Activated naive CD8-positive, alpha-beta T cell treated with anti-CD3 and anti-CD28 coated beads, Interleukin-2, amount 10 ng/mL, durations not matched to agents 7 days and 5 days (primary cell): ENCODE data around the gene LGR4. TPM values are rescaled to one million over a fixed set of nuclear protein-coding genes. Genes with fewer than 3 reads are reported as not detected.

Experiments
- ATAC-seq: fragments of 150-1000 bp; cut with Tn5 transposase; one replicate; pipeline ENCODE4 v1.10.0; 2021; ENCODE audit warnings: low read depth, moderate library complexity
- POLR2A ChIA-PET: fragments of 350-600 bp; sonication (Branson Sonifier 250); formaldehyde crosslinking; loops from one replicate; lab custom pipeline; 2021; ENCODE audit warnings: antibody characterized with exemption; lab: Charles Lee
- DNase-seq: peaks from one replicate; pipeline ENCODE4 v3.0.0; 2021
- H3K27ac Mint-ChIP-seq: one replicate; pipeline ENCODE4 v1.8.0; 2022; ENCODE audit warnings: mild to moderate bottlenecking, mixed read lengths
- H3K27me3 Mint-ChIP-seq: one replicate; pipeline ENCODE4 v1.8.0; 2022; ENCODE audit warnings: mild to moderate bottlenecking, moderate library complexity, mixed read lengths
- H3K36me3 Mint-ChIP-seq: one replicate; pipeline ENCODE4 v1.8.0; 2021; ENCODE audit warnings: mild to moderate bottlenecking, mixed read lengths
- H3K4me1 Mint-ChIP-seq: one replicate; pipeline ENCODE4 v1.8.0; 2021; ENCODE audit warnings: mixed read lengths
- H3K4me3 Mint-ChIP-seq: one replicate; pipeline ENCODE4 v1.8.0; 2022; ENCODE audit warnings: mild to moderate bottlenecking, moderate library complexity, mixed read lengths
- H3K9me3 Mint-ChIP-seq: one replicate; pipeline ENCODE4 v1.8.0; 2021; ENCODE audit warnings: mixed read lengths
- total RNA-seq, 2 experiments: library from RNA; stranded (reverse); gene quantifications; one replicate each; pipeline ENCODE4 v1.2.3, GENCODE V29; 2021

LGR4 gene
- total RNA-seq, 2 experiments from 2014 or later = 0.11 to 0.22 TPM

- no peak overlapping the region for H3K27ac Mint-ChIP-seq
- H3K4me1 Mint-ChIP-seq = peaks cover 19% of the 10 kb centered on the region
- no peak overlapping the region for H3K4me3 Mint-ChIP-seq
- no peaks in the 10 kb centered on the region for H3K9me3 Mint-ChIP-seq
- POLR2A ChIA-PET = no interaction called here
- DNase-seq = no peak
- no peaks in the 10 kb centered on the region for H3K27me3 Mint-ChIP-seq
- ATAC-seq = no peak
- H3K36me3 Mint-ChIP-seq = peaks cover 13% of the 10 kb centered on the region
These were observed 28.5 kb upstream of the LGR4 start for GRCh38 chr11:27501100-27501499.

GRCh38 chr11:27497911-27498310 lies 25.3 kb upstream of the LGR4 start:
- ATAC-seq (no peak), DNase-seq (no peak)
- H3K27me3 Mint-ChIP-seq = no peaks in the 10 kb centered on the region
- H3K27ac Mint-ChIP-seq = no peak overlapping the region
- no peak overlapping the region for H3K4me3 Mint-ChIP-seq
- no peaks in the 10 kb centered on the region for H3K9me3 Mint-ChIP-seq
- peaks cover 10% of the 10 kb centered on the region for H3K4me1 Mint-ChIP-seq
- POLR2A ChIA-PET = no interaction called here
- H3K36me3 Mint-ChIP-seq = peaks cover 8% of the 10 kb centered on the region

- ATAC-seq = no peak
- Mint-ChIP-seq H3K36me3 (peaks cover 6% of the 10 kb centered on the region), H3K27ac (no peak overlapping the region), H3K9me3 (no peaks in the 10 kb centered on the region), H3K4me1 (peaks cover 8% of the 10 kb centered on the region), H3K27me3 (no peaks in the 10 kb centered on the region), H3K4me3 (no peak overlapping the region)
- POLR2A ChIA-PET = no interaction called here
- DNase-seq = no peak
These were observed 24.8 kb upstream of the LGR4 start for GRCh38 chr11:27497284-27497866.

- H3K36me3 Mint-ChIP-seq = peaks cover 5% of the 10 kb centered on the region
- H3K9me3 Mint-ChIP-seq = no peaks in the 10 kb centered on the region
- H3K4me3 Mint-ChIP-seq = no peak overlapping the region
- POLR2A ChIA-PET = interaction anchor here (1.2 kb wide), 1 partner anchor 10 kb away, joined by 3 read pairs; the partner anchor contains the start of gene LIN7C
- no peak overlapping the region for H3K27ac Mint-ChIP-seq
- ATAC-seq = no peak
- H3K27me3 Mint-ChIP-seq = no peaks in the 10 kb centered on the region
- peaks cover 3% of the 10 kb centered on the region for H3K4me1 Mint-ChIP-seq
- no peak for DNase-seq
These were observed 23.9 kb upstream of the LGR4 start for GRCh38 chr11:27496461-27496860.

GRCh38 chr11:27495710-27496300 lies 23.2 kb upstream of the LGR4 start:
- H3K27me3 Mint-ChIP-seq = no peaks in the 10 kb centered on the region
- peaks cover 3% of the 10 kb centered on the region for H3K4me1 Mint-ChIP-seq
- POLR2A ChIA-PET = interaction anchor here (1.2 kb wide), 1 partner anchor 11 kb away, joined by 3 read pairs; the partner anchor contains the start of gene LIN7C
- no peaks in the 10 kb centered on the region for H3K9me3 Mint-ChIP-seq
- peaks cover 5% of the 10 kb centered on the region for H3K36me3 Mint-ChIP-seq
- no peak overlapping the region for H3K27ac Mint-ChIP-seq
- ATAC-seq (no peak), DNase-seq (no peak)
- no peak overlapping the region for H3K4me3 Mint-ChIP-seq

GRCh38 chr11:27489092-27489491 lies 16.5 kb upstream of the LGR4 start:
- no peak for DNase-seq
- Mint-ChIP-seq H3K9me3 (no peaks in the 10 kb centered on the region), H3K36me3 (peaks cover 2% of the 10 kb centered on the region), H3K4me3 (no peak overlapping the region), H3K4me1 (no peaks in the 10 kb centered on the region), H3K27me3 (no peaks in the 10 kb centered on the region), H3K27ac (no peak overlapping the region)
- no peak for ATAC-seq
- POLR2A ChIA-PET = no interaction called here

- H3K27me3 Mint-ChIP-seq = no peaks in the 10 kb centered on the region
- H3K4me3 Mint-ChIP-seq = no peak overlapping the region
- POLR2A ChIA-PET = no interaction called here
- H3K27ac Mint-ChIP-seq = no peak overlapping the region
- H3K4me1 Mint-ChIP-seq = no peaks in the 10 kb centered on the region
- H3K36me3 Mint-ChIP-seq = peaks cover 2% of the 10 kb centered on the region
- ATAC-seq (no peak), DNase-seq (no peak)
- no peaks in the 10 kb centered on the region for H3K9me3 Mint-ChIP-seq
These were observed 15.1 kb upstream of the LGR4 start for GRCh38 chr11:27487706-27488105.

- DNase-seq = no peak
- POLR2A ChIA-PET = interaction anchor here (0.7 kb wide), 1 partner anchor 147 kb away, joined by 4 read pairs; no protein-coding TSS in a partner anchor
These were observed 13.6 kb upstream of the LGR4 start for GRCh38 chr11:27485930-27486773.

GRCh38 chr11:27482793-27483192 lies 10.2 kb upstream of the LGR4 start:
- no peaks in the 10 kb centered on the region for H3K36me3 Mint-ChIP-seq
- no peak overlapping the region for H3K27ac Mint-ChIP-seq
- ATAC-seq (no peak), DNase-seq (no peak)
- H3K9me3 Mint-ChIP-seq = no peaks in the 10 kb centered on the region
- H3K27me3 Mint-ChIP-seq = no peaks in the 10 kb centered on the region
- POLR2A ChIA-PET = interaction anchor here (0.7 kb wide), 1 partner anchor 93 kb away, joined by 3 read pairs; no protein-coding TSS in a partner anchor
- H3K4me1 Mint-ChIP-seq = no peaks in the 10 kb centered on the region
- H3K4me3 Mint-ChIP-seq = no peak overlapping the region

More at GRCh38 chr11:27485930-27486773, 13.6 kb upstream of the LGR4 start:
- Mint-ChIP-seq H3K9me3 (no peaks in the 10 kb centered on the region), H3K27ac (no peak overlapping the region), H3K4me3 (no peak overlapping the region), H3K4me1 (no peaks in the 10 kb centered on the region), H3K27me3 (no peaks in the 10 kb centered on the region), H3K36me3 (no peaks in the 10 kb centered on the region)
- no peak for ATAC-seq

- H3K9me3 Mint-ChIP-seq = no peaks in the 10 kb centered on the region
- H3K36me3 Mint-ChIP-seq = no peaks in the 10 kb centered on the region
- DNase-seq (no peak), ATAC-seq (no peak)
- H3K4me1 Mint-ChIP-seq = no peaks in the 10 kb centered on the region
- H3K27me3 Mint-ChIP-seq = no peaks in the 10 kb centered on the region
- H3K4me3 Mint-ChIP-seq = no peak overlapping the region
- no peak overlapping the region for H3K27ac Mint-ChIP-seq
- POLR2A ChIA-PET = interaction anchor here (0.7 to 0.8 kb wide), 2 partner anchors 71 to 92 kb away, joined by 3 to 4 read pairs; no protein-coding TSS in a partner anchor
These were observed 9.4 kb upstream of the LGR4 start for GRCh38 chr11:27481992-27482391.

GRCh38 chr11:27477831-27478230 lies 5.2 kb upstream of the LGR4 start:
- H3K27me3 Mint-ChIP-seq = peaks cover 21% of the 10 kb centered on the region
- no peak overlapping the region for H3K27ac Mint-ChIP-seq
- peaks cover 1% of the 10 kb centered on the region for H3K4me1 Mint-ChIP-seq
- H3K9me3 Mint-ChIP-seq = no peaks in the 10 kb centered on the region
- no peak for DNase-seq
- POLR2A ChIA-PET = no interaction called here
- ATAC-seq = no peak
- H3K4me3 Mint-ChIP-seq = no peak overlapping the region
- H3K36me3 Mint-ChIP-seq = no peaks in the 10 kb centered on the region

- Mint-ChIP-seq H3K36me3 (peaks cover 2% of the 10 kb centered on the region), H3K4me1 (peaks cover 5% of the 10 kb centered on the region), H3K27me3 (peaks cover 25% of the 10 kb centered on the region), H3K27ac (no peak overlapping the region), H3K9me3 (no peaks in the 10 kb centered on the region), H3K4me3 (no peak overlapping the region)
- DNase-seq (no peak), ATAC-seq (no peak)
- POLR2A ChIA-PET = no interaction called here
These were observed 4.7 kb upstream of the LGR4 start for GRCh38 chr11:27477243-27477642.

GRCh38 chr11:27475622-27476021 lies 3.0 kb upstream of the LGR4 start:
- peaks cover 5% of the 10 kb centered on the region for H3K4me1 Mint-ChIP-seq
- DNase-seq (no peak), ATAC-seq (no peak)
- POLR2A ChIA-PET = no interaction called here
- H3K27me3 Mint-ChIP-seq = peaks cover 36% of the 10 kb centered on the region
- no peak overlapping the region for H3K27ac Mint-ChIP-seq
- peaks cover 2% of the 10 kb centered on the region for H3K36me3 Mint-ChIP-seq
- no peak overlapping the region for H3K4me3 Mint-ChIP-seq
- H3K9me3 Mint-ChIP-seq = no peaks in the 10 kb centered on the region
